Measurements from ENCODE around the gene LTB4R2.

DNA sequence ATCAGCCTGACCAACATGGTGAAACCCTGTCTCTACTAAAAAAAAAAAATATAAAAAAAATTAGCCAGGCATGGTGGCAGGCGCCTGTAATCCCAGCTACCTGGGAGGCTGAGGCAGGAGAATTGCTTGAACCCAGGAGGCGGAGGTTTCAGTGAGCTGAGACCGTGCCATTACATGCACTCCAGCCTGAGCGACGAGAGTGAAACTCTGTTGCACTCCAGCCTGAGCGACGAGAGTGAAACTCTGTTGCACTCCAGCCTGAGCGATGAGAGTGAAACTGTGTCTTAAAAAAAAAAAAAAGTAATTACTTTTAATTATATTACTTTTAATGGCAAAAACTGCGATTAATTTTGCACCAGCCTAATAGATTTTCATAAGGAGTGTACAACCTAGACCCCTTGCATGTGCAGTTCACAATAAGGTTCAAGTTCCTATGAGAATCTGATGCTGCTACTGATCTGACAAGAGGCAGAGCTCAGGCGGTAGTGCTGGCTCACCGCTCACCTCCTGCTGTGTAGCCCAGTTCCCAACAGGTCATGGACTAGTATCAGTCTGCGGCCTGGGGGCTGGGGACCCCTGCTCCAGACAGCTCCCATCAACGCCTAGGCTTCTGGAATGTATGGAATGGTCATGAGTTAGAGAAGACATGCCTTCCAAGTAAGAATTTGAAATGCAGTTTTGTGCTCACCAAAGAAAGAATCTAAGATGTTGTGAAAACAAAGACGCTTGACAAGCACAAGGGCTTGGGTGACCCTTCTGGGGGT, 11.5 kb downstream of the LTB4R2 start:
- TF ChIP-seq CTCF (IDR thresholded peaks at IDR 0.05; ENCODE audit: extremely low read depth in 1 of 2, insufficient read depth in 1 of 2, low read depth in 1 of 2, low read length in 2 of 2) = no peak
- no peak for TF ChIP-seq MAX (IDR thresholded peaks at IDR 0.05; ENCODE audit: insufficient read depth, insufficient read length)
- TF ChIP-seq EZH2 (IDR thresholded peaks at IDR 0.05; ENCODE audit: borderline replicate concordance, low read depth, low read length, severe bottlenecking) = no peak
- no peak for TF ChIP-seq POLR2A (IDR thresholded peaks at IDR 0.05; ENCODE audit: low read depth, low read length)
- no peak for TF ChIP-seq POLR2AphosphoS5 (IDR thresholded peaks at IDR 0.05; ENCODE audit: insufficient read depth, low read depth, low read length)

Measured in endothelial cell of umbilical vein (primary cell).